HL-60 (cell line): ENCODE data around the gene XPOT.

Experiments
- DNase-seq, 2 experiments: peaks; one replicate each; pipeline ENCODE4 v3.0.0-alpha.2; 2010 to 2020; ENCODE audit warnings: low read depth in 1 of 2, low spot score in 1 of 2
- H3K27ac ChIP-seq: fragments of 250-450 bp; sonication (Bioruptor Pico); replicated peaks from 2 replicates; pipeline ENCODE4 v1.5.1; 2020; ENCODE audit warnings: mild to moderate bottlenecking, moderate library complexity
- H3K27me3 ChIP-seq: fragments of 250-450 bp; sonication (Bioruptor Pico); 2 replicates; pipeline ENCODE4 v1.5.1; 2021; ENCODE audit warnings: mild to moderate bottlenecking, moderate library complexity; ENCODE audit not compliant: insufficient read depth, poor library complexity, severe bottlenecking
- H3K4me3 ChIP-seq: replicated peaks from 2 replicates; pipeline ENCODE4 v1.5.1; 2011; ENCODE audit warnings: mild to moderate bottlenecking, control low read depth, low read length; ENCODE audit not compliant: insufficient read depth
- GABPA ChIP-seq: IDR thresholded peaks from 2 replicates; pipeline ENCODE4 v1.6.1; 2012; ENCODE audit warnings: low read depth
- POLR2AphosphoS5 ChIP-seq: IDR thresholded peaks from 2 replicates; pipeline ENCODE4 v1.6.1; 2012; ENCODE audit warnings: low read depth
- SPI1 ChIP-seq: IDR thresholded peaks from 2 replicates; pipeline ENCODE4 v1.6.1; 2012; ENCODE audit warnings: low read depth, mild to moderate bottlenecking, borderline replicate concordance
- TF ChIP-seq, protein P1 (sequence below): IDR thresholded peaks from 2 replicates; pipeline ENCODE4 v1.6.1; 2012; ENCODE audit warnings: low read depth; ENCODE audit not compliant: insufficient replicate concordance
- TF ChIP-seq, protein P2 (sequence below): IDR thresholded peaks from one replicate; pipeline ENCODE4 v1.5.1; 2011; ENCODE audit warnings: low read length, control low read depth, inconsistent platforms; ENCODE audit not compliant: insufficient read depth

XPOT gene

DNA sequence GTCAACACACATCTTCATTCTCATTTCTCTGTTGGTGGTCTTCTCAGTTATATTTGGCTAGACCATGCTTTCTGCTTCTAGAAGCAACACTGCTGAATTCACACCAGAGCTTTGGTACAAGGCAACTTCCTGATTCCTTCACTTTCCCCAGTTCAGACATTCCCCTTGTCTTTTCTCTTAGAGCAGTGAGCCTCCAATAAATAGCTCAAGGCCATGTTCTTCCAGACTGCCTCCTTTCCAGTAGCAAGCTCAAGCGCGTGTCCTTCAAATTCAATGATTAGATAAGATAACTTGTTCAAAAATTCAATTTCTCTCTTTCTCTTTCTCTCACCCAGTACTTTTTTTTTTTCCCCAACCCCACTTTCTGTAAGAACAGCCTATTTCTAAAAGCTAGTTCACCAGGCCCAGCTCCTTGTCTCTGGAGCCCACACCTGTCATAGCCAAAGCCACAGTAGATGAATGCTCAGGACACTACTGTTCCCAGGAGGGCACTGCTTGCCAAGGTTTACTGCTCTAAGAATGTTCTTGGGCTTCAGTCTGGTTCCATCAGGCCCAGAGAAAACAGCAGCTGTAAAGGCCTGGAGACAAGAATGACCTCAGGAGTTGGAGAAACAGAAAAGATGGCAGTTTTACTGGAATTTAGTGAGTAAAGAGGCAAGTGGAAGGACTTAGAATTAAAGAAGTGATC, 65.4 kb downstream of the XPOT start:
- no peak for DNase-seq
- no peaks in the 10 kb centered on the region for H3K27me3 ChIP-seq
- no peak overlapping the region for H3K4me3 ChIP-seq
- TF ChIP-seq, protein P1, sequence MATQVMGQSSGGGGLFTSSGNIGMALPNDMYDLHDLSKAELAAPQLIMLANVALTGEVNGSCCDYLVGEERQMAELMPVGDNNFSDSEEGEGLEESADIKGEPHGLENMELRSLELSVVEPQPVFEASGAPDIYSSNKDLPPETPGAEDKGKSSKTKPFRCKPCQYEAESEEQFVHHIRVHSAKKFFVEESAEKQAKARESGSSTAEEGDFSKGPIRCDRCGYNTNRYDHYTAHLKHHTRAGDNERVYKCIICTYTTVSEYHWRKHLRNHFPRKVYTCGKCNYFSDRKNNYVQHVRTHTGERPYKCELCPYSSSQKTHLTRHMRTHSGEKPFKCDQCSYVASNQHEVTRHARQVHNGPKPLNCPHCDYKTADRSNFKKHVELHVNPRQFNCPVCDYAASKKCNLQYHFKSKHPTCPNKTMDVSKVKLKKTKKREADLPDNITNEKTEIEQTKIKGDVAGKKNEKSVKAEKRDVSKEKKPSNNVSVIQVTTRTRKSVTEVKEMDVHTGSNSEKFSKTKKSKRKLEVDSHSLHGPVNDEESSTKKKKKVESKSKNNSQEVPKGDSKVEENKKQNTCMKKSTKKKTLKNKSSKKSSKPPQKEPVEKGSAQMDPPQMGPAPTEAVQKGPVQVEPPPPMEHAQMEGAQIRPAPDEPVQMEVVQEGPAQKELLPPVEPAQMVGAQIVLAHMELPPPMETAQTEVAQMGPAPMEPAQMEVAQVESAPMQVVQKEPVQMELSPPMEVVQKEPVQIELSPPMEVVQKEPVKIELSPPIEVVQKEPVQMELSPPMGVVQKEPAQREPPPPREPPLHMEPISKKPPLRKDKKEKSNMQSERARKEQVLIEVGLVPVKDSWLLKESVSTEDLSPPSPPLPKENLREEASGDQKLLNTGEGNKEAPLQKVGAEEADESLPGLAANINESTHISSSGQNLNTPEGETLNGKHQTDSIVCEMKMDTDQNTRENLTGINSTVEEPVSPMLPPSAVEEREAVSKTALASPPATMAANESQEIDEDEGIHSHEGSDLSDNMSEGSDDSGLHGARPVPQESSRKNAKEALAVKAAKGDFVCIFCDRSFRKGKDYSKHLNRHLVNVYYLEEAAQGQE, result no peak
- TF ChIP-seq POLR2AphosphoS5, result no peak
- TF ChIP-seq, protein P2, sequence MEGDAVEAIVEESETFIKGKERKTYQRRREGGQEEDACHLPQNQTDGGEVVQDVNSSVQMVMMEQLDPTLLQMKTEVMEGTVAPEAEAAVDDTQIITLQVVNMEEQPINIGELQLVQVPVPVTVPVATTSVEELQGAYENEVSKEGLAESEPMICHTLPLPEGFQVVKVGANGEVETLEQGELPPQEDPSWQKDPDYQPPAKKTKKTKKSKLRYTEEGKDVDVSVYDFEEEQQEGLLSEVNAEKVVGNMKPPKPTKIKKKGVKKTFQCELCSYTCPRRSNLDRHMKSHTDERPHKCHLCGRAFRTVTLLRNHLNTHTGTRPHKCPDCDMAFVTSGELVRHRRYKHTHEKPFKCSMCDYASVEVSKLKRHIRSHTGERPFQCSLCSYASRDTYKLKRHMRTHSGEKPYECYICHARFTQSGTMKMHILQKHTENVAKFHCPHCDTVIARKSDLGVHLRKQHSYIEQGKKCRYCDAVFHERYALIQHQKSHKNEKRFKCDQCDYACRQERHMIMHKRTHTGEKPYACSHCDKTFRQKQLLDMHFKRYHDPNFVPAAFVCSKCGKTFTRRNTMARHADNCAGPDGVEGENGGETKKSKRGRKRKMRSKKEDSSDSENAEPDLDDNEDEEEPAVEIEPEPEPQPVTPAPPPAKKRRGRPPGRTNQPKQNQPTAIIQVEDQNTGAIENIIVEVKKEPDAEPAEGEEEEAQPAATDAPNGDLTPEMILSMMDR, result no peak
- H3K27ac ChIP-seq, result no peak overlapping the region

DNA sequence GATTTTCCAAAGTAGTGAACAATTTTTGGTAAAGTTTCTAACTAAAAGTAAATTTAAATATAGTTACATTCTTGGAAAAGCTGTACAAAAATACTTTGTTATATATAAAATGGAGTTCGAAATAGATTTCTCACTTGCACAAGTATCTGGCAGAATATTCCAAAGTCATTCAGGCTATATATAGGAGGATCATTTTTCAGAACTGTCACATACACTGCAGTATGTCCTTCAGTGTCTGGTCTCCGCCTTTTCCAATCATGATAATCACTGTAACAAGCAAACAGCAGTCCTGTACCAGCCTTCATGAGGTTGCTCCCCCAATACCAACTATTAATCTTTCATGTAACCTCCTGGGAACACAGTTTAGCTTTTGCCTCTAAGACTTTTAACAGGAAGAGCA, 66.3 kb downstream of the XPOT start:
- TF ChIP-seq, protein P2, result no peak
- TF ChIP-seq, protein P1, result no peak
- TF ChIP-seq GABPA (no peak), POLR2AphosphoS5 (no peak), SPI1 (no peak)
- Histone ChIP-seq H3K27ac (no peak overlapping the region), H3K27me3 (no peaks in the 10 kb centered on the region), H3K4me3 (no peak overlapping the region)
- DNase-seq, result no peak

DNA sequence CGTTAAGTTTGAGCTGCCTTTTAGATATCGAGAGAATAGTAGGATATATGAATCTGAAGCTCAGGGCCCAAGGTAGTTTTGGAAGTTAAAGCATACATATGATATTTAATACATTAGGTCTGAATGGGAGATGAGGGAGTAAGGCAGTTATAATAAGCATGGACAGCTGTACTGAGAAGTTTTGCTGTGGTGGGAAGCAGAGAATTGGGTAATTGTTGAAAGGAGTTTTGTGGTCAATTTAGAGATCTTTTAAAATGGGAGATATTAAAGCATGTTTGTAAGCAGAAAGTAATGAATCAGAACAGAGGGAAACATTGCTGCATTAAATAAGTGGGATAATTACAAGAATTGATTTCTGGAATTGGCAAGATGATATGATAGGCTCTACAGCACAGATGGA, 69.0 kb downstream of the XPOT start:
- no peak for TF ChIP-seq POLR2AphosphoS5
- TF ChIP-seq, protein P1, result no peak
- no peak for TF ChIP-seq GABPA
- no peak for TF ChIP-seq SPI1
- TF ChIP-seq, protein P2, result no peak
- DNase-seq, result no peak
- no peak overlapping the region for H3K4me3 ChIP-seq
- no peaks in the 10 kb centered on the region for H3K27me3 ChIP-seq
- no peak overlapping the region for H3K27ac ChIP-seq
